Liver (tissue), 9 donors: ENCODE measurements around the gene RFX4. TPM values are rescaled to one million over a fixed set of nuclear protein-coding genes. Genes with fewer than 3 reads are reported as not detected.

Experiments used
- DNase-seq: peaks from one replicate; pipeline ENCODE4 v3.0.0-alpha.2; 2017; ENCODE audit warnings: low spot score
- H3K27ac ChIP-seq, 2 donors: one replicate each; pipeline ENCODE4 v1.7.0; 2013; ENCODE audit warnings: inconsistent platforms in 2 of 2, low read length in 2 of 2, control low read depth in 1 of 2, low read depth in 1 of 2, mild to moderate bottlenecking in 1 of 2
- H3K27me3 ChIP-seq, 4 donors: one replicate each; pipeline versions ENCODE4 v1.6.1 to v1.7.0; 2013; ENCODE audit warnings: low read length in 3 of 4, inconsistent platforms in 1 of 4, mild to moderate bottlenecking in 1 of 4, moderate library complexity in 1 of 4; ENCODE audit not compliant: control insufficient read depth in 4 of 4, insufficient read depth in 4 of 4
- H3K36me3 ChIP-seq, 4 donors: one replicate each; pipeline versions ENCODE4 v1.6.1 to v1.7.0; 2013; ENCODE audit warnings: low read length in 3 of 4, mild to moderate bottlenecking in 3 of 4, low read depth in 1 of 4, moderate library complexity in 1 of 4; ENCODE audit not compliant: control insufficient read depth in 4 of 4, insufficient read depth in 3 of 4
- H3K4me1 ChIP-seq, 4 donors: one replicate each; pipeline versions ENCODE4 v1.6.1 to v1.7.0; 2013; ENCODE audit warnings: low read length in 3 of 4, mild to moderate bottlenecking in 3 of 4, moderate library complexity in 1 of 4; ENCODE audit not compliant: control insufficient read depth in 4 of 4, insufficient read depth in 4 of 4
- H3K4me3 ChIP-seq, 3 donors: one replicate each; pipeline versions ENCODE4 v1.6.1 to v1.7.0; 2013; ENCODE audit warnings: low read length in 3 of 3, control low read depth in 1 of 3, low read depth in 1 of 3, mild to moderate bottlenecking in 1 of 3
- H3K9ac ChIP-seq, 2 donors: one replicate each; pipeline ENCODE4 v1.7.0; 2013; ENCODE audit warnings: low read length in 2 of 2, mild to moderate bottlenecking in 2 of 2, moderate library complexity in 2 of 2, control low read depth in 1 of 2, low read depth in 1 of 2
- H3K9me3 ChIP-seq, 4 donors: one replicate each; pipeline versions ENCODE4 v1.6.1 to v1.7.0; 2013; ENCODE audit warnings: low read length in 3 of 4; ENCODE audit not compliant: control insufficient read depth in 4 of 4
- EGR1 ChIP-seq, 2 donors: IDR thresholded peaks; 2 replicates each; pipeline ENCODE4 v1.6.1; 2016 to 2018; ENCODE audit warnings: antibody characterized with exemption in 2 of 2, low read depth in 2 of 2
- FOXA1 ChIP-seq: IDR thresholded peaks from 2 replicates; pipeline ENCODE4 v1.6.1; 2016; ENCODE audit warnings: antibody characterized with exemption
- FOXA2 ChIP-seq: IDR thresholded peaks from 2 replicates; pipeline ENCODE4 v1.6.1; 2016; ENCODE audit warnings: antibody characterized with exemption
- HNF4A ChIP-seq, 2 donors: conservative IDR thresholded peaks; 2 replicates each; pipeline ENCODE4 v1.6.1; 2016; ENCODE audit warnings: antibody characterized with exemption in 2 of 2, mild to moderate bottlenecking in 2 of 2
- HNF4G ChIP-seq: IDR thresholded peaks from 2 replicates; pipeline ENCODE4 v1.6.1; 2016; ENCODE audit warnings: antibody characterized with exemption
- JUND ChIP-seq, 2 donors: IDR thresholded peaks; 2 replicates each; pipeline ENCODE4 v1.6.1; 2016; ENCODE audit warnings: antibody characterized with exemption in 2 of 2
- MAX ChIP-seq: IDR thresholded peaks from 2 replicates; pipeline ENCODE4 v1.6.1; 2016; ENCODE audit warnings: antibody characterized with exemption
- RAD21 ChIP-seq, 2 donors: IDR thresholded peaks; 2 replicates each; pipeline ENCODE4 v1.6.1; 2016; ENCODE audit warnings: antibody characterized with exemption in 2 of 2, mild to moderate bottlenecking in 2 of 2
- RXRA ChIP-seq, 2 donors: IDR thresholded peaks; 2 replicates each; pipeline ENCODE4 v1.6.1; 2017 to 2018; ENCODE audit warnings: antibody characterized with exemption in 2 of 2, mild to moderate bottlenecking in 1 of 2
- SP1 ChIP-seq: IDR thresholded peaks from 2 replicates; pipeline ENCODE4 v1.6.1; 2018; ENCODE audit warnings: antibody characterized with exemption, mild to moderate bottlenecking
- TAF1 ChIP-seq: conservative IDR thresholded peaks from 2 replicates; pipeline ENCODE4 v1.6.1; 2016; ENCODE audit warnings: antibody characterized with exemption, mild to moderate bottlenecking
- ZBTB33 ChIP-seq: IDR thresholded peaks from 2 replicates; pipeline ENCODE4 v1.6.1; 2016; ENCODE audit warnings: antibody characterized with exemption
- WGBS: extraction: QIAGEN DNeasy Blood & Tissue Kit; methylation state at CpG from one replicate; pipeline ENCODE4 v1.1.7; 2013; 5-methylcytosine and 5-hydroxymethylcytosine counted together
- polyA plus RNA-seq, 2 donors: library from polyadenylated mRNA; stranded (reverse) in 1 of 2; unstranded in 1 of 2; fragments of 200-250 nt in 1 of 2; fragments of >200 nt in 1 of 2; fragmentation: Nextera tagmentation in 1 of 2; extraction: Ambion mirVana in 1 of 2; gene quantifications; one replicate each; pipeline versions ENCODE4 v1.2.1 to v1.2.3, GENCODE V29; 2013 to 2015
- total RNA-seq, 2 donors: library from RNA; depleted of rRNA; stranded (reverse); fragments of >200 nt; gene quantifications; one replicate each; pipeline ENCODE4 v1.2.3, GENCODE V29; 2014
- TF ChIP-seq, protein P1 (sequence below): fragments of 150-350 bp; IDR thresholded peaks from 2 replicates; pipeline ENCODE4 v1.5.1; 2017; ENCODE audit warnings: improper control_type of control experiment, low read depth, low read length; ENCODE audit not compliant: missing input control
- TF ChIP-seq, protein P2 (sequence below): IDR thresholded peaks from 2 replicates; pipeline ENCODE4 v1.6.1; 2016; ENCODE audit warnings: antibody characterized with exemption, mild to moderate bottlenecking
- donor health status: healthy.
- donor health status: healthy.
- donor health status: healthy.
- donor health status: healthy.
- donor health status: healthy.

The RFX4 gene
- total and polyA plus RNA-seq, 4 donors = not detected

- Histone ChIP-seq H3K9me3 (no peaks in the 10 kb centered on the region), H3K4me3 (no peak overlapping the region), H3K4me1 (peaks cover 5 to 66% (median 61%) of the 10 kb centered on the region in 4 donors), H3K9ac (peak overlapping the region in 1 of 2 donors; percentile 21), H3K36me3 (no peaks in the 10 kb centered on the region), H3K27me3 (no peaks in the 10 kb centered on the region), H3K27ac (peak overlapping the region; percentile 64 to 80)
- TF ChIP-seq RAD21 (IDR thresholded peaks at IDR 0.05) (no peak), EGR1 (IDR thresholded peaks at IDR 0.05; ENCODE audit: low read depth in 2 of 2) (no peak), FOXA2 (no peak), FOXA1 (no peak), TAF1 (no peak), MAX (no peak), ZBTB33 (no peak)
- TF ChIP-seq, protein P1, sequence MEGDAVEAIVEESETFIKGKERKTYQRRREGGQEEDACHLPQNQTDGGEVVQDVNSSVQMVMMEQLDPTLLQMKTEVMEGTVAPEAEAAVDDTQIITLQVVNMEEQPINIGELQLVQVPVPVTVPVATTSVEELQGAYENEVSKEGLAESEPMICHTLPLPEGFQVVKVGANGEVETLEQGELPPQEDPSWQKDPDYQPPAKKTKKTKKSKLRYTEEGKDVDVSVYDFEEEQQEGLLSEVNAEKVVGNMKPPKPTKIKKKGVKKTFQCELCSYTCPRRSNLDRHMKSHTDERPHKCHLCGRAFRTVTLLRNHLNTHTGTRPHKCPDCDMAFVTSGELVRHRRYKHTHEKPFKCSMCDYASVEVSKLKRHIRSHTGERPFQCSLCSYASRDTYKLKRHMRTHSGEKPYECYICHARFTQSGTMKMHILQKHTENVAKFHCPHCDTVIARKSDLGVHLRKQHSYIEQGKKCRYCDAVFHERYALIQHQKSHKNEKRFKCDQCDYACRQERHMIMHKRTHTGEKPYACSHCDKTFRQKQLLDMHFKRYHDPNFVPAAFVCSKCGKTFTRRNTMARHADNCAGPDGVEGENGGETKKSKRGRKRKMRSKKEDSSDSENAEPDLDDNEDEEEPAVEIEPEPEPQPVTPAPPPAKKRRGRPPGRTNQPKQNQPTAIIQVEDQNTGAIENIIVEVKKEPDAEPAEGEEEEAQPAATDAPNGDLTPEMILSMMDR = no peak
- no peak for DNase-seq
- 32% methylated on average over 6 of the region's 6 CpGs for WGBS
Measured at GRCh38 chr12:106769546-106769945, 186.7 kb downstream of the RFX4 start.

- Histone ChIP-seq H3K27ac (peak overlapping the region; percentile 14 to 60), H3K4me3 (no peak overlapping the region), H3K9ac (no peak overlapping the region), H3K36me3 (no peaks in the 10 kb centered on the region), H3K9me3 (no peaks in the 10 kb centered on the region), H3K27me3 (no peaks in the 10 kb centered on the region), H3K4me1 (peaks cover 2 to 56% (median 55%) of the 10 kb centered on the region in 4 donors)
- no peak for DNase-seq
- TF ChIP-seq SP1 (peak; percentile 67), HNF4A (conservative IDR thresholded peaks at IDR 0.05) (peak; percentile 65 to 74), TAF1 (no peak), HNF4G (peak; percentile 64), EGR1 (IDR thresholded peaks at IDR 0.05; ENCODE audit: low read depth in 2 of 2) (no peak), JUND (IDR thresholded peaks at IDR 0.05) (peak in 1 of 2 donors; percentile 21), RXRA (IDR thresholded peaks at IDR 0.05) (peak in 1 of 2 donors; percentile 11), RAD21 (IDR thresholded peaks at IDR 0.05) (no peak)
- TF ChIP-seq, protein P1 = no peak
- TF ChIP-seq, protein P2, sequence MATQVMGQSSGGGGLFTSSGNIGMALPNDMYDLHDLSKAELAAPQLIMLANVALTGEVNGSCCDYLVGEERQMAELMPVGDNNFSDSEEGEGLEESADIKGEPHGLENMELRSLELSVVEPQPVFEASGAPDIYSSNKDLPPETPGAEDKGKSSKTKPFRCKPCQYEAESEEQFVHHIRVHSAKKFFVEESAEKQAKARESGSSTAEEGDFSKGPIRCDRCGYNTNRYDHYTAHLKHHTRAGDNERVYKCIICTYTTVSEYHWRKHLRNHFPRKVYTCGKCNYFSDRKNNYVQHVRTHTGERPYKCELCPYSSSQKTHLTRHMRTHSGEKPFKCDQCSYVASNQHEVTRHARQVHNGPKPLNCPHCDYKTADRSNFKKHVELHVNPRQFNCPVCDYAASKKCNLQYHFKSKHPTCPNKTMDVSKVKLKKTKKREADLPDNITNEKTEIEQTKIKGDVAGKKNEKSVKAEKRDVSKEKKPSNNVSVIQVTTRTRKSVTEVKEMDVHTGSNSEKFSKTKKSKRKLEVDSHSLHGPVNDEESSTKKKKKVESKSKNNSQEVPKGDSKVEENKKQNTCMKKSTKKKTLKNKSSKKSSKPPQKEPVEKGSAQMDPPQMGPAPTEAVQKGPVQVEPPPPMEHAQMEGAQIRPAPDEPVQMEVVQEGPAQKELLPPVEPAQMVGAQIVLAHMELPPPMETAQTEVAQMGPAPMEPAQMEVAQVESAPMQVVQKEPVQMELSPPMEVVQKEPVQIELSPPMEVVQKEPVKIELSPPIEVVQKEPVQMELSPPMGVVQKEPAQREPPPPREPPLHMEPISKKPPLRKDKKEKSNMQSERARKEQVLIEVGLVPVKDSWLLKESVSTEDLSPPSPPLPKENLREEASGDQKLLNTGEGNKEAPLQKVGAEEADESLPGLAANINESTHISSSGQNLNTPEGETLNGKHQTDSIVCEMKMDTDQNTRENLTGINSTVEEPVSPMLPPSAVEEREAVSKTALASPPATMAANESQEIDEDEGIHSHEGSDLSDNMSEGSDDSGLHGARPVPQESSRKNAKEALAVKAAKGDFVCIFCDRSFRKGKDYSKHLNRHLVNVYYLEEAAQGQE = no peak
Measured at GRCh38 chr12:106771425-106771824, 188.6 kb downstream of the RFX4 start.
